Panc1 (cell line): ENCODE data around the gene RNF213. TPM values are rescaled to one million over a fixed set of nuclear protein-coding genes. Genes with fewer than 3 reads are reported as not detected.

Source experiments
- ATAC-seq: fragments of 200-7000 bp; cut with Tn5 transposase; 2 replicates; pipeline ENCODE4 v1.9.1; 2020; ENCODE audit warnings: mild to moderate bottlenecking, moderate library complexity
- BruUV-seq: library from RNA; stranded (reverse); fragments of 400-500 nt; replicated peaks from 2 replicates; lab custom pipeline; 2021; lab: Mats Ljungman, UMichigan
- CTCF ChIA-PET: fragments of 300-600 bp; sonication (Branson Sonifier 250); formaldehyde crosslinking; loops from one replicate; lab custom pipeline; 2022; ENCODE audit warnings: antibody characterized with exemption; lab: Charles Lee
- POLR2A ChIA-PET: fragments of 300-600 bp; sonication (Branson Sonifier 250); formaldehyde crosslinking; loops from one replicate; lab custom pipeline; 2022; ENCODE audit warnings: antibody characterized with exemption; lab: Charles Lee
- DNase-seq: peaks from one replicate; pipeline ENCODE4 v3.0.0-alpha.2; 2010; ENCODE audit warnings: low read depth, low spot score
- H3K27ac ChIP-seq: 2 replicates; pipeline ENCODE4 v1.5.1; 2011; ENCODE audit warnings: mild to moderate bottlenecking, low read length, inconsistent platforms
- H3K27me3 ChIP-seq: fragments of 200-500 bp; sonication (Bioruptor generic); 2 replicates; pipeline ENCODE4 v1.6.0; 2014; ENCODE audit warnings: low read length, inconsistent platforms; ENCODE audit not compliant: control insufficient read depth, insufficient read depth
- H3K36me3 ChIP-seq: fragments of 200-500 bp; sonication (Bioruptor generic); 2 replicates; pipeline ENCODE4 v1.5.1; 2014; ENCODE audit warnings: inconsistent platforms, mild to moderate bottlenecking, low read length, moderate library complexity; ENCODE audit not compliant: control insufficient read depth, insufficient read depth
- H3K4me1 ChIP-seq: 2 replicates; pipeline ENCODE4 v1.5.1; 2011; ENCODE audit warnings: inconsistent platforms, mild to moderate bottlenecking, low read length, moderate library complexity; ENCODE audit not compliant: control insufficient read depth, insufficient read depth
- H3K4me3 ChIP-seq, 2 experiments: 2 replicates each; pipeline ENCODE4 v1.5.1; 2011 to 2012; ENCODE audit warnings: low read depth in 2 of 2, low read length in 2 of 2, mild to moderate bottlenecking in 2 of 2, inconsistent platforms in 1 of 2, moderate library complexity in 1 of 2
- H3K9me3 ChIP-seq: fragments of 200-500 bp; sonication (Bioruptor generic); 2 replicates; pipeline ENCODE4 v1.5.1; 2014; ENCODE audit warnings: low read depth, mild to moderate bottlenecking, inconsistent platforms, low read length, moderate library complexity; ENCODE audit not compliant: control insufficient read depth, insufficient read depth
- POLR2AphosphoS5 ChIP-seq: IDR thresholded peaks from 2 replicates; pipeline ENCODE4 v1.6.1; 2012; ENCODE audit warnings: mild to moderate bottlenecking, low read depth, low read length, moderate library complexity
- SIN3A ChIP-seq: IDR thresholded peaks from 2 replicates; pipeline ENCODE4 v1.6.1; 2012; ENCODE audit warnings: low read depth, mild to moderate bottlenecking, low read length, moderate library complexity, borderline replicate concordance; ENCODE audit not compliant: insufficient read depth
- TCF7L2 ChIP-seq: IDR thresholded peaks from 2 replicates; pipeline ENCODE4 v1.6.1; 2011; ENCODE audit warnings: mild to moderate bottlenecking, low read depth, low read length, inconsistent platforms
- in situ Hi-C: cut with HindIII; loops from 2 replicates; pipeline ENCODE4 v1.10.0; 2016; ENCODE audit warnings: low sequenced_read_pairs, low pct_unique_long_range_greater_than_20kb
- intact Hi-C: fragments of 100-400 bp; cut with micrococcal nuclease; formaldehyde crosslinking; loops from one replicate; pipeline ENCODE4 v1.10.0; 2022; ENCODE audit not compliant: unreplicated experiment
- total RNA-seq: library from RNA; stranded (reverse); gene quantifications from one replicate; pipeline ENCODE4 v1.2.1, GENCODE V29; 2021; ENCODE audit not compliant: unreplicated experiment
- TF ChIP-seq, protein P1 (sequence below): fragments of 450-650 bp; IDR thresholded peaks from 2 replicates; pipeline ENCODE4 v1.5.1; 2017; ENCODE audit warnings: mild to moderate bottlenecking
- TF ChIP-seq, protein P2 (sequence below), 2 experiments: IDR thresholded peaks; 2 replicates each; pipeline ENCODE4 v1.6.1; 2011 to 2012; ENCODE audit warnings: low read depth in 2 of 2, control low read depth in 1 of 2, low read length in 1 of 2, mild to moderate bottlenecking in 1 of 2, moderate library complexity in 1 of 2; ENCODE audit not compliant: insufficient read depth in 1 of 2

Gene RNF213
- total RNA-seq, 1 experiment from 2014 or later = 230 TPM

- ChIA-PET POLR2A (no interaction called here), CTCF (no interaction called here)
- DNase-seq (no peak), ATAC-seq (no peak)
- Histone ChIP-seq H3K4me1 (peaks cover 7% of the 10 kb centered on the region; the same call in 1 of the 2 replicates), H3K9me3 (no peaks in the 10 kb centered on the region), H3K27me3 (no peaks in the 10 kb centered on the region), H3K4me3 (no peak overlapping the region), H3K27ac (no peak overlapping the region), H3K36me3 (peaks cover 12% of the 10 kb centered on the region)
- intact Hi-C loops (no loop called here), in situ Hi-C loops (no loop called here)
- TF ChIP-seq, protein P1, sequence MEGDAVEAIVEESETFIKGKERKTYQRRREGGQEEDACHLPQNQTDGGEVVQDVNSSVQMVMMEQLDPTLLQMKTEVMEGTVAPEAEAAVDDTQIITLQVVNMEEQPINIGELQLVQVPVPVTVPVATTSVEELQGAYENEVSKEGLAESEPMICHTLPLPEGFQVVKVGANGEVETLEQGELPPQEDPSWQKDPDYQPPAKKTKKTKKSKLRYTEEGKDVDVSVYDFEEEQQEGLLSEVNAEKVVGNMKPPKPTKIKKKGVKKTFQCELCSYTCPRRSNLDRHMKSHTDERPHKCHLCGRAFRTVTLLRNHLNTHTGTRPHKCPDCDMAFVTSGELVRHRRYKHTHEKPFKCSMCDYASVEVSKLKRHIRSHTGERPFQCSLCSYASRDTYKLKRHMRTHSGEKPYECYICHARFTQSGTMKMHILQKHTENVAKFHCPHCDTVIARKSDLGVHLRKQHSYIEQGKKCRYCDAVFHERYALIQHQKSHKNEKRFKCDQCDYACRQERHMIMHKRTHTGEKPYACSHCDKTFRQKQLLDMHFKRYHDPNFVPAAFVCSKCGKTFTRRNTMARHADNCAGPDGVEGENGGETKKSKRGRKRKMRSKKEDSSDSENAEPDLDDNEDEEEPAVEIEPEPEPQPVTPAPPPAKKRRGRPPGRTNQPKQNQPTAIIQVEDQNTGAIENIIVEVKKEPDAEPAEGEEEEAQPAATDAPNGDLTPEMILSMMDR = no peak
- TF ChIP-seq, protein P2, sequence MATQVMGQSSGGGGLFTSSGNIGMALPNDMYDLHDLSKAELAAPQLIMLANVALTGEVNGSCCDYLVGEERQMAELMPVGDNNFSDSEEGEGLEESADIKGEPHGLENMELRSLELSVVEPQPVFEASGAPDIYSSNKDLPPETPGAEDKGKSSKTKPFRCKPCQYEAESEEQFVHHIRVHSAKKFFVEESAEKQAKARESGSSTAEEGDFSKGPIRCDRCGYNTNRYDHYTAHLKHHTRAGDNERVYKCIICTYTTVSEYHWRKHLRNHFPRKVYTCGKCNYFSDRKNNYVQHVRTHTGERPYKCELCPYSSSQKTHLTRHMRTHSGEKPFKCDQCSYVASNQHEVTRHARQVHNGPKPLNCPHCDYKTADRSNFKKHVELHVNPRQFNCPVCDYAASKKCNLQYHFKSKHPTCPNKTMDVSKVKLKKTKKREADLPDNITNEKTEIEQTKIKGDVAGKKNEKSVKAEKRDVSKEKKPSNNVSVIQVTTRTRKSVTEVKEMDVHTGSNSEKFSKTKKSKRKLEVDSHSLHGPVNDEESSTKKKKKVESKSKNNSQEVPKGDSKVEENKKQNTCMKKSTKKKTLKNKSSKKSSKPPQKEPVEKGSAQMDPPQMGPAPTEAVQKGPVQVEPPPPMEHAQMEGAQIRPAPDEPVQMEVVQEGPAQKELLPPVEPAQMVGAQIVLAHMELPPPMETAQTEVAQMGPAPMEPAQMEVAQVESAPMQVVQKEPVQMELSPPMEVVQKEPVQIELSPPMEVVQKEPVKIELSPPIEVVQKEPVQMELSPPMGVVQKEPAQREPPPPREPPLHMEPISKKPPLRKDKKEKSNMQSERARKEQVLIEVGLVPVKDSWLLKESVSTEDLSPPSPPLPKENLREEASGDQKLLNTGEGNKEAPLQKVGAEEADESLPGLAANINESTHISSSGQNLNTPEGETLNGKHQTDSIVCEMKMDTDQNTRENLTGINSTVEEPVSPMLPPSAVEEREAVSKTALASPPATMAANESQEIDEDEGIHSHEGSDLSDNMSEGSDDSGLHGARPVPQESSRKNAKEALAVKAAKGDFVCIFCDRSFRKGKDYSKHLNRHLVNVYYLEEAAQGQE (IDR thresholded peaks at IDR 0.05; ENCODE audit: insufficient read depth in 1 of 2, low read depth in 2 of 2, low read length in 1 of 2) = no peak
- TF ChIP-seq POLR2AphosphoS5 (no peak), TCF7L2 (no peak)
- no TSS peak for BruUV-seq
Measured at GRCh38 chr17:80295146-80295545, 34.5 kb downstream of the RNF213 start.

- TF ChIP-seq POLR2AphosphoS5 (no peak), TCF7L2 (no peak), SIN3A (no peak)
- TF ChIP-seq, protein P1 = no peak
- TF ChIP-seq, protein P2 (IDR thresholded peaks at IDR 0.05; ENCODE audit: insufficient read depth in 1 of 2, low read depth in 2 of 2, low read length in 1 of 2) = no peak
- BruUV-seq = no TSS peak
- DNase-seq (no peak), ATAC-seq (no peak)
- H3K4me1 ChIP-seq = peaks cover 7% of the 10 kb centered on the region; the same call in 1 of the 2 replicates
- ChIA-PET POLR2A (no interaction called here), CTCF (no interaction called here)
- intact Hi-C loops (no loop called here), in situ Hi-C loops (no loop called here)
- no peak overlapping the region for H3K27ac ChIP-seq
- no peak overlapping the region for H3K4me3 ChIP-seq
- H3K27me3 ChIP-seq = no peaks in the 10 kb centered on the region
- peaks cover 11% of the 10 kb centered on the region for H3K36me3 ChIP-seq
- no peaks in the 10 kb centered on the region for H3K9me3 ChIP-seq
Measured at GRCh38 chr17:80295559-80295958, 34.9 kb downstream of the RNF213 start.
